H9 (cell line): ENCODE results near the gene PID1. TPM values are rescaled to one million over a fixed set of nuclear protein-coding genes. Genes with fewer than 3 reads are reported as not detected.

ENCODE experiments used
- DNase-seq: peaks from one replicate; pipeline ENCODE4 v3.0.0-alpha.2; 2017
- H2AFZ ChIP-seq: one replicate; pipeline ENCODE4 v1.6.1; 2013; ENCODE audit warnings: mild to moderate bottlenecking, low read length, control low read depth, moderate library complexity
- H2AK5ac ChIP-seq: 2 replicates; pipeline ENCODE4 v1.6.1; 2013; ENCODE audit warnings: low read length, control low read depth, mixed read lengths; ENCODE audit not compliant: insufficient read length
- H2BK120ac ChIP-seq: one replicate; pipeline ENCODE4 v1.6.1; 2013; ENCODE audit warnings: low read depth, mild to moderate bottlenecking, low read length, control low read depth, inconsistent platforms; ENCODE audit not compliant: poor library complexity, severe bottlenecking
- H2BK12ac ChIP-seq: 2 replicates; pipeline ENCODE4 v1.6.1; 2013; ENCODE audit warnings: low read length, control low read depth, mixed read lengths, low read depth; ENCODE audit not compliant: insufficient read length
- H2BK15ac ChIP-seq: 2 replicates; pipeline ENCODE4 v1.6.1; 2013; ENCODE audit warnings: low read depth, low read length, control low read depth
- H2BK20ac ChIP-seq: one replicate; pipeline ENCODE4 v1.6.1; 2013; ENCODE audit warnings: low read depth, mild to moderate bottlenecking, low read length, control low read depth, inconsistent platforms; ENCODE audit not compliant: poor library complexity, severe bottlenecking
- H2BK5ac ChIP-seq: 2 replicates; pipeline ENCODE4 v1.6.1; 2013; ENCODE audit warnings: low read length, control low read depth, mixed read lengths; ENCODE audit not compliant: insufficient read length
- H3K14ac ChIP-seq: 2 replicates; pipeline ENCODE4 v1.6.1; 2013; ENCODE audit warnings: low read length, control low read depth; ENCODE audit not compliant: insufficient read depth
- H3K18ac ChIP-seq: 2 replicates; pipeline ENCODE4 v1.6.1; 2013; ENCODE audit warnings: low read depth, mild to moderate bottlenecking, mixed read lengths, low read length, control low read depth; ENCODE audit not compliant: insufficient read length
- H3K23ac ChIP-seq: 2 replicates; pipeline ENCODE4 v1.6.1; 2013; ENCODE audit warnings: low read length, control low read depth, mixed read lengths, low read depth; ENCODE audit not compliant: insufficient read length
- H3K23me2 ChIP-seq: 2 replicates; pipeline ENCODE4 v1.6.1; 2013; ENCODE audit warnings: low read depth, mild to moderate bottlenecking, mixed read lengths, low read length, control low read depth; ENCODE audit not compliant: insufficient read length, poor library complexity, severe bottlenecking
- H3K27ac ChIP-seq: 2 replicates; pipeline ENCODE4 v1.5.1; 2013; ENCODE audit warnings: low read length, control low read depth, mixed read lengths, low read depth; ENCODE audit not compliant: insufficient read length
- H3K27me3 ChIP-seq: 2 replicates; pipeline ENCODE4 v1.6.1; 2013; ENCODE audit warnings: low read length, control low read depth, inconsistent platforms; ENCODE audit not compliant: insufficient read depth
- H3K4ac ChIP-seq: 2 replicates; pipeline ENCODE4 v1.6.1; 2013; ENCODE audit warnings: low read depth, mild to moderate bottlenecking, control low read depth, inconsistent platforms, low read length, moderate library complexity
- H3K4me1 ChIP-seq: 2 replicates; pipeline ENCODE4 v1.6.1; 2013; ENCODE audit warnings: low read length, control low read depth, inconsistent platforms; ENCODE audit not compliant: insufficient read depth
- H3K4me2 ChIP-seq: 2 replicates; pipeline ENCODE4 v1.6.1; 2013; ENCODE audit warnings: low read length, control low read depth, mixed read lengths; ENCODE audit not compliant: insufficient read length, insufficient read depth
- H3K56ac ChIP-seq: 2 replicates; pipeline ENCODE4 v1.6.1; 2013; ENCODE audit warnings: low read depth, mild to moderate bottlenecking, mixed read lengths, low read length, control low read depth; ENCODE audit not compliant: insufficient read length
- H3K79me1 ChIP-seq: 2 replicates; pipeline ENCODE4 v1.6.1; 2013; ENCODE audit warnings: low read depth, mild to moderate bottlenecking, moderate library complexity, low read length, control low read depth, inconsistent platforms; ENCODE audit not compliant: insufficient read depth, poor library complexity, severe bottlenecking
- H3K79me2 ChIP-seq: 2 replicates; pipeline ENCODE4 v1.6.1; 2013; ENCODE audit warnings: low read length, control low read depth, inconsistent platforms; ENCODE audit not compliant: insufficient read depth
- H3K9ac ChIP-seq: 2 replicates; pipeline ENCODE4 v1.6.1; 2013; ENCODE audit warnings: low read length, control low read depth, mixed read lengths; ENCODE audit not compliant: insufficient read length; ENCODE audit errors: extremely low read depth
- H3K9me3 ChIP-seq: one replicate; pipeline ENCODE4 v1.6.1; 2013; ENCODE audit warnings: low read depth, low read length, inconsistent platforms; ENCODE audit not compliant: control insufficient read depth
- H3T11ph ChIP-seq: one replicate; pipeline ENCODE4 v1.6.1; 2013; ENCODE audit warnings: mild to moderate bottlenecking, low read length, control low read depth, inconsistent platforms
- H4K20me1 ChIP-seq: one replicate; pipeline ENCODE4 v1.6.1; 2013; ENCODE audit not compliant: control insufficient read depth, insufficient read length, insufficient read depth
- H4K5ac ChIP-seq: 2 replicates; pipeline ENCODE4 v1.6.1; 2013; ENCODE audit warnings: low read depth, mild to moderate bottlenecking, mixed read lengths, low read length, control low read depth; ENCODE audit not compliant: insufficient read length
- H4K8ac ChIP-seq: replicated peaks from 2 replicates; pipeline ENCODE4 v1.6.1; 2013; ENCODE audit warnings: low read length, control low read depth, mixed read lengths, low read depth; ENCODE audit not compliant: insufficient read length
- H4K91ac ChIP-seq: 2 replicates; pipeline ENCODE4 v1.6.1; 2013; ENCODE audit warnings: low read depth, mild to moderate bottlenecking, moderate library complexity, mixed read lengths, low read length, control low read depth; ENCODE audit not compliant: insufficient read length
- H3K27ac Mint-ChIP-seq, 3 experiments: 2 replicates in 2 of 3; 3 replicates in 1 of 3; pipeline ENCODE4 v1.8.0; 2020 to 2021; ENCODE audit warnings: mixed read lengths in 3 of 3, mild to moderate bottlenecking in 1 of 3, moderate library complexity in 1 of 3
- H3K27me3 Mint-ChIP-seq: 2 replicates; pipeline ENCODE4 v1.8.0; 2021; ENCODE audit warnings: low read depth, mild to moderate bottlenecking, moderate library complexity, mixed read lengths
- H3K36me3 Mint-ChIP-seq, 3 experiments: 2 replicates in 2 of 3; 3 replicates in 1 of 3; pipeline ENCODE4 v1.8.0; 2020 to 2021; ENCODE audit warnings: low read depth in 3 of 3, mixed read lengths in 3 of 3; ENCODE audit not compliant: insufficient read depth in 1 of 3
- H3K4me1 Mint-ChIP-seq, 2 experiments: 2 replicates each; pipeline ENCODE4 v1.8.0; 2020; ENCODE audit warnings: mixed read lengths in 2 of 2
- H3K4me3 Mint-ChIP-seq, 2 experiments: 2 replicates in 1 of 2; 3 replicates in 1 of 2; pipeline ENCODE4 v1.8.0; 2020 to 2021; ENCODE audit warnings: mild to moderate bottlenecking in 2 of 2, mixed read lengths in 2 of 2, moderate library complexity in 1 of 2
- H3K9me3 Mint-ChIP-seq, 2 experiments: 2 replicates in 1 of 2; 3 replicates in 1 of 2; pipeline ENCODE4 v1.8.0; 2020; ENCODE audit warnings: mild to moderate bottlenecking in 2 of 2, mixed read lengths in 2 of 2, moderate library complexity in 1 of 2
- CTCF ChIP-seq: fragments of 200-600 bp; sonication (generic); conservative IDR thresholded peaks from 3 replicates; pipeline ENCODE4 v1.8.0; 2021; ENCODE audit warnings: antibody characterized with exemption, mild to moderate bottlenecking
- WGBS: extraction: QIAGEN DNeasy Blood & Tissue Kit; methylation state at CpG from one replicate; pipeline ENCODE4 v1.1.7; 2013; ENCODE audit warnings: missing lambda C conversion rate, low lambda C conversion rate, mixed read lengths; ENCODE audit not compliant: insufficient read length; ENCODE audit errors: extremely low coverage; 5-methylcytosine and 5-hydroxymethylcytosine counted together
- total RNA-seq: library from RNA; stranded (reverse); gene quantifications from 2 replicates; pipeline ENCODE4 v1.2.1, GENCODE V29; 2021

The PID1 gene
- total RNA-seq, 1 experiment from 2014 or later, result 1.4 TPM

DNA sequence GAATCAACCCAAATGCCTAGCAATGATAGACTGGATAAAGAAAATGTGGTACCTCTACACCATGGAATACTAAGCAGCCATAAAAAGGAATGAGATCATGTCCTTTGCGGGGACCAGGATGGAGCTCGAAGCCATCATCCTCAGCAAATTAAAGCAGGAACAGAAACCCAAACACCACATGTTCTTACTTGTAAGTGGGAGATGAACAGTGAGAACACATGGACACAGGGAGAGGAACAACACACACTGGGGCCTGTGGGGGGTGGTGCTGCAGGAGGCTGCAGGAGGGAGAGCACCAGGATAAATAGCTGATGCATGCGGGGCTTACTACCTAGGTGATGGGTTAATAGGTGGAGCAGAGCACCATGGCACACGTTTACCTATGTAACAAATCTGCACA is 8.4 kb upstream of the PID1 start:
- Histone ChIP-seq H3K79me1 (no peaks in the 10 kb centered on the region), H3K23me2 (no peaks in the 10 kb centered on the region), H3K4me2 (no peak overlapping the region), H3T11ph (no peak overlapping the region), H3K14ac (no peak overlapping the region), H2AFZ (no peak overlapping the region), H3K56ac (no peak overlapping the region), H3K9ac (no peak overlapping the region), H3K18ac (no peak overlapping the region), H4K91ac (no peak overlapping the region), H3K9me3 (no peaks in the 10 kb centered on the region), H2BK120ac (no peak overlapping the region), H3K4me1 (no peaks in the 10 kb centered on the region), H3K23ac (no peak overlapping the region), H4K20me1 (no peaks in the 10 kb centered on the region), H3K27ac (no peak overlapping the region), H2BK5ac (no peak overlapping the region), H2BK15ac (no peak overlapping the region), H4K8ac (no peak overlapping the region), H2BK20ac (no peak overlapping the region), H3K79me2 (no peaks in the 10 kb centered on the region), H2BK12ac (no peak overlapping the region), H3K4ac (no peak overlapping the region), H4K5ac (no peak overlapping the region), H2AK5ac (no peak overlapping the region), H3K27me3 (no peaks in the 10 kb centered on the region)
- no peaks in the 10 kb centered on the region for H3K9me3 Mint-ChIP-seq
- no CpG with 5 or more reads among the region's 4 CpGs for WGBS
- H3K4me3 Mint-ChIP-seq, result no peak overlapping the region
- H3K4me1 Mint-ChIP-seq, result peaks cover 8 to 11% of the 10 kb centered on the region in 2 experiments
- H3K36me3 Mint-ChIP-seq, result no peaks in the 10 kb centered on the region
- no peak for TF ChIP-seq CTCF
- no peak for DNase-seq
- H3K27ac Mint-ChIP-seq, result no peak overlapping the region
- H3K27me3 Mint-ChIP-seq, result peaks cover 9% of the 10 kb centered on the region
